WTC11 (cell line): ENCODE results near the gene ABCC9. TPM values are rescaled to one million over a fixed set of nuclear protein-coding genes. Genes with fewer than 3 reads are reported as not detected.

Source experiments
- ATAC-seq: fragments of 200-7000 bp; cut with Tn5 transposase; 2 replicates; pipeline ENCODE4 v1.10.0; 2021; ENCODE audit warnings: mild to moderate bottlenecking, moderate library complexity
- Bru-seq: library from RNA; stranded (reverse); fragments of 400-500 nt; gene quantifications from one replicate; lab custom pipeline; 2021; lab: Mats Ljungman, UMichigan
- CTCF ChIA-PET: fragments of 300-600 bp; sonication (Branson Sonifier 250); formaldehyde crosslinking; loops from one replicate; lab custom pipeline; 2021; ENCODE audit warnings: antibody characterized with exemption; lab: Charles Lee
- POLR2A ChIA-PET: fragments of 350-600 bp; sonication (Branson Sonifier 250); formaldehyde crosslinking; loops from one replicate; lab custom pipeline; 2021; ENCODE audit warnings: antibody characterized with exemption; lab: Charles Lee
- DNase-seq: peaks from one replicate; pipeline ENCODE4 v3.0.0; 2021; ENCODE audit warnings: low spot score
- H3K27ac Mint-ChIP-seq: 2 replicates; pipeline ENCODE4 v1.8.0; 2021; ENCODE audit warnings: mixed read lengths
- H3K27me3 Mint-ChIP-seq: 2 replicates; pipeline ENCODE4 v1.8.0; 2021; ENCODE audit warnings: low read depth, mild to moderate bottlenecking, moderate library complexity, mixed read lengths
- H3K36me3 Mint-ChIP-seq: 2 replicates; pipeline ENCODE4 v1.8.0; 2021; ENCODE audit warnings: mixed read lengths
- H3K4me1 Mint-ChIP-seq: 2 replicates; pipeline ENCODE4 v1.8.0; 2022; ENCODE audit warnings: mixed read lengths
- H3K4me3 Mint-ChIP-seq: 2 replicates; pipeline ENCODE4 v1.8.0; 2021; ENCODE audit warnings: mild to moderate bottlenecking, moderate library complexity, mixed read lengths
- H3K9me3 Mint-ChIP-seq: 2 replicates; pipeline ENCODE4 v1.8.0; 2021; ENCODE audit warnings: mixed read lengths
- ERG ChIP-seq: fragments of 250-450 bp; sonication (Bioruptor Pico); IDR thresholded peaks from 2 replicates; pipeline ENCODE4 v1.8.0; 2021; ENCODE audit warnings: mild to moderate bottlenecking
- FOXK1 ChIP-seq: sonication (generic); formaldehyde crosslinking; IDR thresholded peaks from 2 replicates; pipeline ENCODE4 v1.8.0; 2022; ENCODE audit warnings: mild to moderate bottlenecking, moderate library complexity, missing genetic modification reagents
- GRHL2 ChIP-seq: fragments of 250-450 bp; sonication (Bioruptor Pico); IDR thresholded peaks from 2 replicates; pipeline ENCODE4 v1.8.0; 2022; ENCODE audit warnings: mild to moderate bottlenecking, moderate library complexity; ENCODE audit not compliant: insufficient replicate concordance, severe bottlenecking
- MAX ChIP-seq: sonication (generic); formaldehyde crosslinking; IDR thresholded peaks from 2 replicates; pipeline ENCODE4 v1.8.0; 2022; ENCODE audit warnings: mild to moderate bottlenecking, missing genetic modification reagents
- MYBL2 ChIP-seq: sonication (generic); formaldehyde crosslinking; IDR thresholded peaks from 2 replicates; pipeline ENCODE4 v1.8.1; 2023; ENCODE audit warnings: mild to moderate bottlenecking, moderate library complexity, missing genetic modification reagents
- NR1H2 ChIP-seq: sonication (generic); formaldehyde crosslinking; IDR thresholded peaks from 2 replicates; pipeline ENCODE4 v1.9.0; 2021; ENCODE audit warnings: mild to moderate bottlenecking, moderate library complexity, missing genetic modification reagents
- NR2C2 ChIP-seq: sonication (generic); formaldehyde crosslinking; IDR thresholded peaks from 2 replicates; pipeline ENCODE4 v1.8.0; 2022; ENCODE audit warnings: mild to moderate bottlenecking, missing genetic modification reagents
- PREB ChIP-seq: sonication (generic); formaldehyde crosslinking; IDR thresholded peaks from 2 replicates; pipeline ENCODE4 v1.8.1; 2022; ENCODE audit warnings: mild to moderate bottlenecking, missing genetic modification reagents, moderate library complexity, borderline replicate concordance
- RELA ChIP-seq: sonication (generic); formaldehyde crosslinking; IDR thresholded peaks from 2 replicates; pipeline ENCODE4 v1.8.1; 2022; ENCODE audit warnings: missing genetic modification reagents, mild to moderate bottlenecking, borderline replicate concordance
- SMAD4 ChIP-seq: sonication (generic); formaldehyde crosslinking; IDR thresholded peaks from 2 replicates; pipeline ENCODE4 v1.8.0; 2022; ENCODE audit warnings: mild to moderate bottlenecking, missing genetic modification reagents
- ZBTB21 ChIP-seq: sonication (generic); formaldehyde crosslinking; IDR thresholded peaks from 2 replicates; pipeline ENCODE4 v1.8.1; 2023; ENCODE audit warnings: mild to moderate bottlenecking, missing genetic modification reagents, borderline replicate concordance
- ZNF121 ChIP-seq: sonication (generic); formaldehyde crosslinking; IDR thresholded peaks from 2 replicates; pipeline ENCODE4 v1.8.0; 2023; ENCODE audit warnings: missing genetic modification reagents
- ZNF317 ChIP-seq: sonication (generic); formaldehyde crosslinking; IDR thresholded peaks from 2 replicates; pipeline ENCODE4 v1.8.1; 2023; ENCODE audit warnings: low read depth, mild to moderate bottlenecking, moderate library complexity, missing genetic modification reagents, borderline replicate concordance
- ZNF425 ChIP-seq: fragments of 250-450 bp; sonication (Bioruptor Pico); conservative IDR thresholded peaks from 2 replicates; pipeline ENCODE4 v1.9.0; 2021; ENCODE audit warnings: mild to moderate bottlenecking
- ZNF512 ChIP-seq: sonication (generic); formaldehyde crosslinking; IDR thresholded peaks from 2 replicates; pipeline ENCODE4 v1.8.1; 2022; ENCODE audit warnings: missing genetic modification reagents, borderline replicate concordance
- ZNF671 ChIP-seq: fragments of 250-450 bp; sonication (Bioruptor Pico); IDR thresholded peaks from 2 replicates; pipeline ENCODE4 v1.8.0; 2021; ENCODE audit warnings: mild to moderate bottlenecking
- long read RNA-seq, 3 experiments: library from RNA in 1 of 3; library from capped mRNA in 1 of 3; library from polyadenylated mRNA in 1 of 3; unstranded in 2 of 3; stranded (forward) in 1 of 3; transcript quantifications; one replicate each; pipeline ENCODE4 v2.0.0, GENCODE V29; 2021
- total RNA-seq: library from RNA; stranded (reverse); gene quantifications from 3 replicates; pipeline ENCODE4 v1.2.3, GENCODE V29; 2021
- TF ChIP-seq, protein P1 (sequence below): sonication (generic); formaldehyde crosslinking; IDR thresholded peaks from 2 replicates; pipeline ENCODE4 v1.8.1; 2023; ENCODE audit warnings: mild to moderate bottlenecking, moderate library complexity, missing genetic modification reagents
- TF ChIP-seq, protein P2 (sequence below): fragments of 250-450 bp; sonication (Bioruptor Pico); IDR thresholded peaks from 2 replicates; pipeline ENCODE4 v2.1.2; 2022; ENCODE audit warnings: mild to moderate bottlenecking, moderate library complexity

The ABCC9 gene
- total RNA-seq (0.02 to 0.09 TPM (median 0.04 TPM) in 3 replicates), Bru-seq, nascent RNA (percentile 1 among the genes with signal in this experiment)
- long read RNA-seq, experiment 1, result 0 reads
- long read RNA-seq, experiment 2, result 0 reads
- long read RNA-seq, experiment 3, result 0 reads

DNA sequence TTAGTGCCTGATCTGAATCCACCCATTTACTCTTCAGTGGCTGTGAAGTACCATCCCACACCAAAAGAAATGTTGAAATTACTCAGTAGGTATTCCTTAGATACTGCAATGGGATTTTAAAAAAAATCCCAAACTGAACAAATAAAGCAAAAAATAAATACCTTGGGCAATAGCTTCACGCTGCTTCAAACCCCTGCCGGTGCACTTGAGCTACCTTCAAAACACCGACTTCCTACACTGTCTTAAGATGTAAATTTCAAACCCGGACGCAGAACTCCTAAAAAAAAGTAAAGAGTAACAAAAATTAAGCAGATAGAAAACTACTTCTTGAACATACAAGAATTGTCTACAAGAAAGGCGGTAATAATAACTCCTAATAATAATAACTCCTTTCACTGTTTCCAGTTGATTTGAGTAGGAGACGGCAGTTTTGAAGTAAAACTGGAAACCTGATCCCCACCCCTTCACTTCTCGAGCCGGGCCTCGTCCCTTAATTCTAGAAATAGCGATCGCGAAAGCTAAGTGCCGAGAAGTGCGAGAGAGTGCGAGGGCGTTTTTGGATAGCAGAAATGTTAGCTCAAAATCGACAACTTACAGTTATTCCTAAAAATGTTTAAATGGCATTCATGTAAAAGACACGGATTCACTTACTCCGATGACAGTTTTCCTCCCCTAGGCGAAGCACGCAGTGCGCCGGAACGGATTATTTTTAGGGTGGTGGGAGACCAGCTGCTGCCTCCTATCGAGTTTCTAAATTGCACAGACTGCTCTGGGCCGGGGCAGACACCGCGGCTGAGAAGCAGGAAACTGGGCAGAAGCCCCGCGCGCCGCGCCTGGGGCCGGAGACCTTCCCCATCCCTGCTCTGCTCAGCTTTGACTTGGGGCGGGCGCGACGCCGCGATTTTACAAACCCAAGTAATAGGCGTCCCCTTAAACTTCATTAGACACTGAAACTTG is at the start of gene ABCC9:
Gene ABCC9 (minus strand): TSS at position 878 of the 957 bp plus-strand sequence. CDS start 4,752 bp downstream, outside the sequence.
- Mint-ChIP-seq H3K4me3 (peak within 1 kb of the TSS; percentile 88), H3K36me3 (no peaks in the 10 kb centered on the region), H3K27ac (no peak within 1 kb of the TSS)
- DNase-seq (peak; percentile 55), ATAC-seq (peak; percentile 74)
- POLR2A ChIA-PET, result interaction anchor here (0.5 kb wide), 1 partner anchor 19 kb away, joined by 5 read pairs; no protein-coding TSS in a partner anchor
- no peak for TF ChIP-seq ZNF671 (CRISPR knock-in tag)
- 0 out of 2 replicates have a peak, but pooled peaks have one; percentile 20 for TF ChIP-seq MAX
- TF ChIP-seq, all 79 proteins: peak for 1
- Mint-ChIP-seq H3K4me1 (peaks cover 19% of the 10 kb centered on the region), H3K9me3 (no peaks in the 10 kb centered on the region), H3K27me3 (peaks cover 52% of the 10 kb centered on the region)
- CTCF ChIA-PET, result interaction anchor here (0.8 to 1.9 kb wide), 2 partner anchors 40 to 49 kb away, joined by 3 to 14 read pairs; no protein-coding TSS in a partner anchor

DNA sequence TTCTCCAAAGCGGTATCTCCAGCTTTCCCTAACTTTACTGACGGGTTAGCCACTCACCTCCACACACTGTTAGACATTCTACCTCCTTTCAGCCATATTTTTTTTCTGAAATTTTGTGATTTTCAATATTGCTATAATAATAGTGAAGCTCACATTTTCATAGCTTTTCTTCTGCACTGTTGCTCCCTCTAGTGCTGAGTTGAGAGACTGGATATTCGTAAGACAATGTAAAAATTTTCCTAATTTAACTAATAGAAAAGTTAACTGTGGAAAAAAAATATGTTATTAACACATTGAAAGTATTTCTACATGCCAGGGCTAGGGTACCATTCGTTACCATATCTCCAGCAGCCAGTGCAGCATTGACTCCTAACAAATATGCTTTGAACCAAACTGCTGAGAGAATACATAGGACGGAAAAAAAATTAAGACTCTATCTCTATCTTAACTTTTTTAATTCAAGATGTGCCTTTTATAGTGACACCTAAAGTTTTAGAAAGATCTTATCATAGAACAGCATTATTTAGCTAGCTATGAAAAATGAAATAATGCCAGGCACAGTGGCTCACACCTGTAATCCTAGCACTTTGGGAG is 48.7 kb upstream of the ABCC9 start:
- Mint-ChIP-seq H3K4me3 (no peak overlapping the region), H3K4me1 (peaks cover 29% of the 10 kb centered on the region), H3K9me3 (no peaks in the 10 kb centered on the region), H3K36me3 (no peaks in the 10 kb centered on the region), H3K27me3 (no peaks in the 10 kb centered on the region), H3K27ac (no peak overlapping the region)
- ATAC-seq (no peak), DNase-seq (no peak)
- ChIA-PET POLR2A (no interaction called here), CTCF (interaction anchor here (0.5 to 5.6 kb wide), 22 partner anchors 9 to 1085 kb away, joined by 3 to 54 read pairs (median 5); partner anchors contain the start of genes ABCC9, KCNJ8 and LDHB)
- TF ChIP-seq ERG (CRISPR knock-in tag) (no peak), ZNF512 (CRISPR knock-in tag) (no peak), RELA (CRISPR knock-in tag) (no peak), NR1H2 (CRISPR knock-in tag) (no peak)

- DNase-seq (no peak), ATAC-seq (no peak)
- ChIA-PET CTCF (interaction anchor here (2.7 to 5.6 kb wide), 2 partner anchors 48 to 290 kb away, joined by 14 to 54 read pairs; partner anchors contain the start of gene ABCC9), POLR2A (no interaction called here)
- H3K4me3 Mint-ChIP-seq, result no peak overlapping the region
- H3K9me3 Mint-ChIP-seq, result no peaks in the 10 kb centered on the region
- H3K27ac Mint-ChIP-seq, result no peak overlapping the region
- peaks cover 29% of the 10 kb centered on the region for H3K4me1 Mint-ChIP-seq
- no peaks in the 10 kb centered on the region for H3K27me3 Mint-ChIP-seq
- H3K36me3 Mint-ChIP-seq, result no peaks in the 10 kb centered on the region
- TF ChIP-seq, protein P1, sequence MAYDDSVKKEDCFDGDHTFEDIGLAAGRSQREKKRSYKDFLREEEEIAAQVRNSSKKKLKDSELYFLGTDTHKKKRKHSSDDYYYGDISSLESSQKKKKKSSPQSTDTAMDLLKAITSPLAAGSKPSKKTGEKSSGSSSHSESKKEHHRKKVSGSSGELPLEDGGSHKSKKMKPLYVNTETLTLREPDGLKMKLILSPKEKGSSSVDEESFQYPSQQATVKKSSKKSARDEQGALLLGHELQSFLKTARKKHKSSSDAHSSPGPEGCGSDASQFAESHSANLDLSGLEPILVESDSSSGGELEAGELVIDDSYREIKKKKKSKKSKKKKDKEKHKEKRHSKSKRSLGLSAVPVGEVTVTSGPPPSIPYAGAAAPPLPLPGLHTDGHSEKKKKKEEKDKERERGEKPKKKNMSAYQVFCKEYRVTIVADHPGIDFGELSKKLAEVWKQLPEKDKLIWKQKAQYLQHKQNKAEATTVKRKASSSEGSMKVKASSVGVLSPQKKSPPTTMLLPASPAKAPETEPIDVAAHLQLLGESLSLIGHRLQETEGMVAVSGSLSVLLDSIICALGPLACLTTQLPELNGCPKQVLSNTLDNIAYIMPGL, result no peak
- TF ChIP-seq SMAD4 (CRISPR knock-in tag), result no peak
- TF ChIP-seq PREB (CRISPR knock-in tag), result no peak
- TF ChIP-seq ZBTB21 (CRISPR knock-in tag), result no peak
- TF ChIP-seq ZNF425 (CRISPR knock-in tag), result no peak
- TF ChIP-seq NR2C2 (CRISPR knock-in tag), result no peak
- no peak for TF ChIP-seq ZNF121 (CRISPR knock-in tag)
- no peak for TF ChIP-seq ZNF317 (CRISPR knock-in tag)
- no peak for TF ChIP-seq FOXK1 (CRISPR knock-in tag)
- no peak for TF ChIP-seq MYBL2 (CRISPR knock-in tag)
- TF ChIP-seq, protein P2, sequence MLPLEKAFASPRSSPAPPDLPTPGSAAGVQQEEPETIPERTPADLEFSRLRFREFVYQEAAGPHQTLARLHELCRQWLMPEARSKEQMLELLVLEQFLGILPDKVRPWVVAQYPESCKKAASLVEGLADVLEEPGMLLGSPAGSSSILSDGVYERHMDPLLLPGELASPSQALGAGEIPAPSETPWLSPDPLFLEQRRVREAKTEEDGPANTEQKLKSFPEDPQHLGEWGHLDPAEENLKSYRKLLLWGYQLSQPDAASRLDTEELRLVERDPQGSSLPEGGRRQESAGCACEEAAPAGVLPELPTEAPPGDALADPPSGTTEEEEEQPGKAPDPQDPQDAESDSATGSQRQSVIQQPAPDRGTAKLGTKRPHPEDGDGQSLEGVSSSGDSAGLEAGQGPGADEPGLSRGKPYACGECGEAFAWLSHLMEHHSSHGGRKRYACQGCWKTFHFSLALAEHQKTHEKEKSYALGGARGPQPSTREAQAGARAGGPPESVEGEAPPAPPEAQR (CRISPR knock-in tag), result no peak
- TF ChIP-seq GRHL2 (CRISPR knock-in tag), result no peak
Measured at GRCh38 chr12:21988619-21989018, 47.4 kb upstream of the ABCC9 start.
